IPS DF 6.9 (cell line): ENCODE data around the gene SLC66A3.

Source experiments
- DNase-seq: peaks from one replicate; pipeline ENCODE4 v3.0.0-alpha.2; 2013; ENCODE audit warnings: low read depth, low spot score
- H3K27ac ChIP-seq: one replicate; pipeline ENCODE4 v1.5.1; 2013; ENCODE audit warnings: low read length, control low read depth
- H3K27me3 ChIP-seq: 2 replicates; pipeline ENCODE4 v1.6.1; 2013; ENCODE audit warnings: mild to moderate bottlenecking, low read length; ENCODE audit not compliant: control insufficient read depth, insufficient read depth
- H3K36me3 ChIP-seq: 2 replicates; pipeline ENCODE4 v1.6.1; 2013; ENCODE audit warnings: low read length; ENCODE audit not compliant: control insufficient read depth, insufficient read depth
- H3K4me1 ChIP-seq: 2 replicates; pipeline ENCODE4 v1.6.1; 2013; ENCODE audit warnings: low read length; ENCODE audit not compliant: control insufficient read depth, insufficient read depth
- H3K4me3 ChIP-seq: 2 replicates; pipeline ENCODE4 v1.5.1; 2013; ENCODE audit warnings: mild to moderate bottlenecking, low read length
- H3K9me3 ChIP-seq: 2 replicates; pipeline ENCODE4 v1.6.1; 2013; ENCODE audit warnings: low read length, inconsistent platforms; ENCODE audit not compliant: control insufficient read depth, insufficient read depth
- WGBS: extraction: QIAGEN DNeasy Blood & Tissue Kit; methylation state at CpG from one replicate; pipeline ENCODE4 v1.1.7; 2013; ENCODE audit warnings: mixed read lengths, missing lambda C conversion rate; ENCODE audit not compliant: insufficient read length, insufficient coverage; 5-methylcytosine and 5-hydroxymethylcytosine counted together

The SLC66A3 gene

DNA sequence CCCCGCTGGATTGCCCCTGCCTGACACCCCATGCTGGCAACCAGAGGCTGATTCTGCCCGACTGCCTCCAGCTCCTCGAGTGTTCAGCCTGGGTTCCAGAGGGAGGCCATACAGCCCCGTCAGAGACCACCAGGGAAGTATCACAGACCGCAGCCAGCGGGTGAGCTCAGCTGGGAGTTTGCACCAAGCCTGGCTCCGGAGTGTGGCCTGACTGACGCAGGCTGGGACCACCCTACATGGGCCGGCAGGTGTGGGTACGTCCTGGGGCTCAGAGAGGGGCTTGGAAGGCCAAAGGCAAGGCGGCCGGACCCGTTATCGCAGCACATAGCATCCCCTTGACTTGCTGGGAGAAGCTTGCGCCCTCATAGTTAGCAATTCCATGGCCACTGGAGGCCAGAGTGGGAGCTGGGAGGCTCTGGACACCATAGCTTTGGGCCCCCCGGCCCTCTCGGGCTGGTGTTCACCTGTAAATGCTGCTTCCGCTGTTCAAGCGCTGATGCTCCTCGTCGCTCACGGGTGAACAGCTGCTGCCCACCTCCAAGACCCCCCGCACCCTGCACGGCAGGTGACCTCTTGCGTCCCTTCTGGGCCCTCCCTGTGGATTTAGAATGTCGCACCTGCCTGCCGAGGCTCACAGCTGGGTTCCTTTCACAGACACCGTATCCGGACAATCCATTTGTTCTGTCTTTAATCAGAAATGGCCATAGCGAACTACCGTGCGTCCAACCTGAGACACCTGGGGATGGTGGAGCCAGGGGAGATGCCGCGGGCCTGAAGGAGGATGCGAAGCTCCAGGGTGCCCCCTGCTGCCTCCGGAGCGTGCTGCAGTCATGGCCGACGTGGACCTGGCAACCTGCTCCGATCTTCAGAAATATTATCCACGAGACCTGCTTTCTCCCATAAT lies 31.2 kb upstream of the SLC66A3 start:
- no peak for DNase-seq
- H3K4me3 ChIP-seq = no peak overlapping the region
- no peaks in the 10 kb centered on the region for H3K36me3 ChIP-seq
- H3K27me3 ChIP-seq = no peaks in the 10 kb centered on the region
- no CpG with 5 or more reads among the region's 41 CpGs for WGBS
- no peaks in the 10 kb centered on the region for H3K9me3 ChIP-seq
- H3K4me1 ChIP-seq = peaks cover 1% of the 10 kb centered on the region
- H3K27ac ChIP-seq = no peak overlapping the region

DNA sequence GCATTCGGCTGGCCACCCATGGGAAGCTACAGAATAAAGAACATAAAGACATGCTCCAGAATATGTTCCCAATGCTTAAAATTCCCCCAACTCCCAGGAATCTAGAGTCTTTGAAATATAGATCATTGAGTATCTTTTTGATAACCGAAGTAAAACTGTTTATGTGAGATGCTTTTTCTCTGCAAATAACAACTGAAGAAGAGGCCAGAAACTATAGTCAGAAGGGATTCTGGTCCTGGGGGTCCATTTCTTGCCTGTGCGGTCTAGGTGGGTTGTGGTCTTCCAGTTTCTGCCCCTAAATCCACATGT lies 30.6 kb upstream of the SLC66A3 start:
- no peak for DNase-seq
- Histone ChIP-seq H3K27me3 (no peaks in the 10 kb centered on the region), H3K27ac (no peak overlapping the region), H3K4me3 (no peak overlapping the region), H3K9me3 (no peaks in the 10 kb centered on the region), H3K4me1 (peaks cover 1% of the 10 kb centered on the region), H3K36me3 (no peaks in the 10 kb centered on the region)
- WGBS = no CpG with 5 or more reads among the region's 3 CpGs

DNA sequence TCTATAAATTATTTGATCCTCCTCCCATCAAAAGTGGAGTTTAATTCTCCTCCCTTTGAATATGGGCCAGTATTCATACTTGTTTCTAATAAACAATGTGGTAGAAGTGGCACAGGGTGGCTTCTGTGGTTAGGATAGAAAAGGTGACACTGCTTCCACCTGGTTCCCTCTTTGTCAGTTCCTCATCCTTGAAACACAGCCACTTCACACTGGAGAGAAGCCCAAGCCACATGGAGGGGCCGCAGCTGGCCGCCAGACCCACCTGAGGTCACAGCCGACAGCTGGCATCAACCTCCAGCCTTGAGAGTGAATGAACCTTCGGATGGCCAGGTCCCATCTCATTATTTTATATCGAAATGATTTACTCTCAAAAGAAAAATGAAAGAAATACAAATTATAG lies 27.5 kb upstream of the SLC66A3 start:
- WGBS = no CpG with 5 or more reads among the region's 5 CpGs
- Histone ChIP-seq H3K36me3 (no peaks in the 10 kb centered on the region), H3K27me3 (no peaks in the 10 kb centered on the region), H3K9me3 (no peaks in the 10 kb centered on the region), H3K4me1 (peaks cover 3% of the 10 kb centered on the region; the same call in 1 of the 2 replicates), H3K27ac (no peak overlapping the region), H3K4me3 (no peak overlapping the region)
- no peak for DNase-seq

DNA sequence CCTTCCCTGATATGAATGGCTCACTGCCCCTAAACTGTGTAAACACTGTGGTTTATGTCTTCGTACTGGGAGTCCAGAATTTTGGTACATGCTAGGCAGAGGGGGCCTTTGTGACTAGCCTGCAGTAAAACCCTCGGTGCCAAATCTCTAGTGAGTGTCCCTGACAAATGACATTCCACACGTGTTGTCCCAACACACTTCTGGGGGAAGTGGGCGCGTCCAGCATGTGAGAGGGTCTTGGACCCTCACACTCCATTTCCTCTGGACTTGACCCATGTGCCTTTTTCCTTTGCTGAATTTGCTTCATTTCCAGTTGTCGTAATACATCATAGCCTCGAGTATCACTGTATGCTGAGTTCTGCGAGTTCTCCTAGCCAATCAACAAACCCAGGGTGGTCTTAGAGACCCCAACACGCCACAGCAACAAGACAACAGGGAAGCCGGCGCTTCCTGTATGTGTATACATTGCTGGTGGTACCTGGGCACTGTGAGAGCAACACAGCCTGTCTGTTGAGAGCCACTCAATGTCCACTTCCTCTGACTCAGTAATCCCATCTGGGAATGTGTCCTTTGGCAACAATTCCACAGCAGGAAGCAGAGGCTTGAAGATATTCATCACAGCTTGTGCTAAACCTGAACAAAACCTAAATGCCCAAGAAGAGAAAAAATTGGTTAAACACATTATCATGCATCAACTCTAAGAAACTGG lies 26.9 kb upstream of the SLC66A3 start:
- no peak for DNase-seq

DNA sequence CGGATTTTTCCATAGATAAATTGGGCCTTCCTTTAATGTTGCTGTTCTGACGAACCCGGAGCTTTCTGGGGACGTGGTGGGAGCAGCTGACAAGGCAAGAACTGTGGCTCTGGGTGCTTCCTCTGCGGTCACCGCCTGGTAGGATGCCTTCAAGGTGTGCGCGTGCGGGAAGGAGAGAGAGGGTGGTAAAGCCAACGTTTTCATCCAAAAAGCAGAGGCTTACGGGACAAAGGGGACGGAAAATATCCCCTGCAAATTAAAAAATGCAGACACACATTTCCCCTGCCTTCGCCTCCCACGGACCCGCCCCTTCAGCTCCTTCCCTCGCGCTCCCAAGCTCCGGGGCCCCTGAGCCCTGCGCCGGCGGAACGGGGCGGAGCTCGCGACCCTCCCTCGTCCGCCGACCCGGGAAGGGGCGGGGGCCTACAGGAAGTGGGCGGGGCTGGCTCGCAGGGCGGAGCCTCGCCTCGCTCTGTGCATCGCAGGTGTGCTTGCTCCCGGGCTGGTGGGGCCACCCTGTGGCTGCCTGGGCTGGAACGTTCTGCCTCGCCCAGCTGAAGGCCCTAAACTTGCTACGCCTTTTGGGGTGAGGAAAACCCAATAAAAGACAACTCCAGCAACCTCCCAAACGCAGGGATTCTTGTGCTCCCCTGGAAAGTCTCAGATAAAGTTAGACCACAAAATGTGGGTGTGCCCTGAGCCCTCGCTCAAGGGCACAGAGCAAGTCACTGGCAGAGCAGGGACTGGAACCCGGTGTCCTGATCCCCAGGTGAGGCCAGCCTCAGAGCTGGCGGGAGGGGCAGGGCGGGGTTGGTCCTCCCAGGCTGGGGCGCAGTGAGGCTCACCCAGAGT lies 25.4 kb upstream of the SLC66A3 start:
- Histone ChIP-seq H3K27me3 (no peaks in the 10 kb centered on the region), H3K4me3 (peak overlapping the region; percentile 16; the same call in 1 of the 2 replicates), H3K9me3 (no peaks in the 10 kb centered on the region), H3K27ac (no peak overlapping the region), H3K36me3 (no peaks in the 10 kb centered on the region), H3K4me1 (peaks cover 8% of the 10 kb centered on the region; the same call in 1 of the 2 replicates)
- no peak for DNase-seq
- no CpG with 5 or more reads among the region's 46 CpGs for WGBS

More for the DNA sequence above, 26.9 kb upstream of the SLC66A3 start:
- peaks cover 7% of the 10 kb centered on the region; the same call in 1 of the 2 replicates for H3K4me1 ChIP-seq
- no peaks in the 10 kb centered on the region for H3K9me3 ChIP-seq
- H3K27ac ChIP-seq = no peak overlapping the region
- no peak overlapping the region for H3K4me3 ChIP-seq
- H3K27me3 ChIP-seq = no peaks in the 10 kb centered on the region
- WGBS = no CpG with 5 or more reads among the region's 11 CpGs
- H3K36me3 ChIP-seq = no peaks in the 10 kb centered on the region

DNA sequence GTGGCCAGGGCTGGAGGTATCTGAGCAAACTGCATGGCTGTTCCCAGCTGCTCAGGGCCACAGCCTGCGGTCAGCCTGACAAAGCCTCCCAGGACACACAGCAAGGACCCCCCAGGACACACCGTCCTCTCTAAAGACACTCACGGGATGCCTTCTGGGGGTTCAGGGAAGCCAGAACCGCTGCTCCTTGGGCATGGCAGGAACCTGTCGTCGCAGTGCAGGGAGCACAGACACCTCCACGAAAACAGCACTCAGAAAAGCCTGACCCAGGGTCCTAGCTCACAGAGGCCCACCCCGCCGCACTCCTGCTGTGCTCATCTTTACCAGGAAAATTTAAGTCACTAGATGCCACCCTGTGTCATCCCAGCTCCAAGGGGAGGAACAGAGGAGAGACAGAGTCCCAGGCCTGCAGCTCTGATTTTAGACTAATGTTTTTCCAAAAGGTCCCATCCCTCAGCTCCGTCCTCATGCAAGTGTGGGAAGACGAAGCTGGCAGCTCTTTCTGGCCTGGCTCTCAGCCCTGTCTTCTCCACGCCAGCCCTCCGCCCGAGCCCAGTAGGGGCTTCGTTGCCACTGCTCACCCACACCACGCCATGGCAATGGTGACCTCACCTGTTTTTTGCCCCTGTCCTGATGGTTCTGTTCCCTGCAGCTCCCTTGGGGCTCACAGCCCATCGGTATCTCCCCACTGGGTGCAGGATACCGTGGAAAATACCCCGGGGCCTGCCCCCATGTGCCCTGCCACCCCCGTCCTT lies 23.9 kb upstream of the SLC66A3 start:
- Histone ChIP-seq H3K27me3 (no peaks in the 10 kb centered on the region), H3K27ac (no peak overlapping the region), H3K36me3 (no peaks in the 10 kb centered on the region), H3K9me3 (no peaks in the 10 kb centered on the region), H3K4me3 (no peak overlapping the region), H3K4me1 (peaks cover 8% of the 10 kb centered on the region; the same call in 1 of the 2 replicates)
- no peak for DNase-seq
- no CpG with 5 or more reads among the region's 20 CpGs for WGBS

DNA sequence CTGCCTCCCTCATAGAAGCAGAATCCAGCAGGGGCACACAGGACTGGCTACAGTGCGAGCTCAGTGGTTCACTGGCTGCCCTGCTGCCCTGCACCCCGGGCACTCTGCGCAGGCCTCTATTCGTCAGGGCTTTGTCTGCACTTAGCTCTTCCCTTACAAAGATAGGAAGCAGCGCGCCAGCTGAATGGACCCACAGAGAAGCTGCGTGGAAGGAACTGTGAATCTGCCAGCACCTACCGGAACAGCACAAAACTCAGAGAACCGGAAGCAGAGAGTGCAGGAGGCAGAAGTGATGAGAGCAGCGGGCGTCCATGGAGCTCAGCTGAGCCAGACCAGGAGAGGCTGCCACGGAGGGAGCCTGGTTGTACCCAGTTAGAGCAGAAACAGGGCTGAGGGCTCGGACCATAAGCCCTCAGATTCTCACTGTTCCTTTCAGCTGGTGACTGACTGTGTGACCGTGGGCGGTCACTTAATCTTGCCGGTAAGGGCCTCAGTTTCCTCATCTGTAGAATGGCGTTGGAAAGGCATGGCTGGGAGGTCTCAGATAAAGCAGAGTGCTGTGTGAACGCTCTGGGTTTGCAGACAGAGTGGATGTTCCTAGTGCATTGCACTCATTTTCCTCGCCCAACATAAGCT lies 23.1 kb upstream of the SLC66A3 start:
- no peaks in the 10 kb centered on the region for H3K9me3 ChIP-seq
- H3K27ac ChIP-seq = no peak overlapping the region
- H3K4me3 ChIP-seq = no peak overlapping the region
- peaks cover 8% of the 10 kb centered on the region; the same call in 1 of the 2 replicates for H3K4me1 ChIP-seq
- H3K36me3 ChIP-seq = no peaks in the 10 kb centered on the region
- H3K27me3 ChIP-seq = no peaks in the 10 kb centered on the region
- no CpG with 5 or more reads among the region's 19 CpGs for WGBS
- DNase-seq = no peak

DNA sequence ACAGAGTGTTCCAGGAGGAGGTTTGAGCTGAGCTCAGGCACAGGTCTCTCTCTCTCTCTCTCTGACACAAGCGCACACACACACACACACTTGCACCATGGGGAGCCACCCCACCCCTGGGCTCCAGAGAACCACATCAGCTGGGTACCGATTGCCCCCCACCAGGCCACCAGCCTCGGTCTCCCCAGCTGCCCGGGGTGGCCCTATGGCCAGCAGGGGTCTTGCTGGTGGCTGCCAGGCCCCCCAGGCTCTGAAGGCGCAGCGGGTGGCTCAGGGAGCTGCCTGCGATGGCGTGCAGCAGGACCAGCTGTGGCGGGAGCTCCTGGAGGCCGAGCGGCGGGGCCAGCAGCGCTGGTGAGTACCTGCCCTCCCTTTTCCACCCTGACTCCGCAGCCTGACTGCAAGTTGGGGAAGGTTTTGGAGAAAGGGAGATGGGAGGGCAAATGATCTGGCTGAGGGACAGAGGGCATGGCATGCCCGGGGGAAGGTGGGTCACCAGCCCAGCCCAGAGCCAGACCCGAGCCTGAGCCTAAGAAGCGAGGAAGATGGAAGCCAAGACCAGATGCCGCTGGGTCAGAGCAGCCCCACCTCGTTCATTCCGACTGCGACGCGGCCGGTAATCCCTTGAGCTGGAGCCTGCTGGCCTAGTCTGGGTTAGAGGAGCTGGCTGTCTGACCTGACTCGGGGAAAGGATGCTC lies 21.9 kb upstream of the SLC66A3 start:
- H3K27ac ChIP-seq = no peak overlapping the region
- no CpG with 5 or more reads among the region's 25 CpGs for WGBS

DNA sequence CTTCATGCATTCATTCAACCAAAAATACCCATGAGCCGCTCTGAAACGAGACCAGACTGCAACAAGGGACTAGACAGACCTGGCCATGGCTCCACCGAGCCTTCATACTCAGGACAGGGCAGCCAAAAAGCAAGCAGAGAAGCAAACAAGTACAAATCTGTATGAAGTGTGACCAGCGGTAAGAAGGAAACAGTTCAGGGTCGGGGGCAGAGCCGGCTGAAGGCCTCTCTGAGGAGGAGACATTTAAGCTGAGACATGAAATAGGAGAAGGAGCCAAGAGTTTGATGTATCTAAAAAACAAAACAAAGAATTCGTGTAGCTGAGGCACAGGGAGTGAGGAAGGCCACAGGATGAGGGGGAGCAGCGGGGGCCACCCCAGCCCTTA lies 21.3 kb upstream of the SLC66A3 start:
- WGBS = no CpG with 5 or more reads among the region's 8 CpGs
- H3K4me3 ChIP-seq = no peak overlapping the region
- H3K27ac ChIP-seq = no peak overlapping the region

More for the DNA sequence above, 21.9 kb upstream of the SLC66A3 start:
- no peaks in the 10 kb centered on the region for H3K9me3 ChIP-seq
- H3K4me1 ChIP-seq = peaks cover 8% of the 10 kb centered on the region; the same call in 1 of the 2 replicates
- DNase-seq = no peak
- no peaks in the 10 kb centered on the region for H3K36me3 ChIP-seq
- H3K4me3 ChIP-seq = peak overlapping the region; percentile 64; the same call in 1 of the 2 replicates
- H3K27me3 ChIP-seq = no peaks in the 10 kb centered on the region

More for the DNA sequence above, 21.3 kb upstream of the SLC66A3 start:
- no peak for DNase-seq
- no peaks in the 10 kb centered on the region for H3K9me3 ChIP-seq
- peaks cover 8% of the 10 kb centered on the region; the same call in 1 of the 2 replicates for H3K4me1 ChIP-seq
- H3K36me3 ChIP-seq = no peaks in the 10 kb centered on the region
- H3K27me3 ChIP-seq = no peaks in the 10 kb centered on the region
